HG03095 (cell line): ENCODE data around the gene APBA2.
"Not testable (repeated sequence)": the region's sequence is repeated elsewhere in the genome, so short reads cannot be mapped to it uniquely, and the experiment has no call there.

Source experiments
- ATAC-seq: cut with Tn5 transposase; IDR thresholded peaks from one replicate; pipeline ENCODE4 v1.9.1; 2021; ENCODE audit warnings: moderate library complexity; ENCODE audit not compliant: unreplicated experiment

Gene APBA2

GRCh38 chr15:28876845-28877185, 9.0 kb upstream of the APBA2 start:
- no peak for ATAC-seq

GRCh38 chr15:28878209-28878608, 7.6 kb upstream of the APBA2 start:
- ATAC-seq, result no peak

GRCh38 chr15:28879551-28879950, 6.2 kb upstream of the APBA2 start:
- no peak for ATAC-seq

GRCh38 chr15:28880680-28881079, 5.1 kb upstream of the APBA2 start:
- no peak for ATAC-seq

GRCh38 chr15:28881170-28881569, 4.6 kb upstream of the APBA2 start:
- ATAC-seq, result no peak

GRCh38 chr15:28881600-28881999, 4.2 kb upstream of the APBA2 start:
- no peak for ATAC-seq

GRCh38 chr15:28884151-28884940, 1.4 kb upstream of the APBA2 start:
- ATAC-seq, result no peak

GRCh38 chr15:28885128-28885629, 595 bp upstream of the APBA2 start:
- ATAC-seq, result no peak

- no peak for ATAC-seq
These were observed 911 bp downstream of the APBA2 start for GRCh38 chr15:28886431-28887338.

GRCh38 chr15:28887339-28888174, 1.8 kb downstream of the APBA2 start:
- ATAC-seq, result no peak

- ATAC-seq, result no peak
These were observed 2.6 kb downstream of the APBA2 start for GRCh38 chr15:28888302-28888894.

GRCh38 chr15:28888900-28889299, 3.1 kb downstream of the APBA2 start:
- no peak for ATAC-seq

GRCh38 chr15:28889346-28889745, 3.6 kb downstream of the APBA2 start:
- ATAC-seq, result no peak

- not testable (repeated sequence) for ATAC-seq
These were observed 4.1 kb downstream of the APBA2 start for GRCh38 chr15:28889871-28890270.

GRCh38 chr15:28890291-28890690, 4.5 kb downstream of the APBA2 start:
- ATAC-seq, result not testable (repeated sequence)

GRCh38 chr15:28890711-28891495, 5.1 kb downstream of the APBA2 start:
- ATAC-seq, result no peak

GRCh38 chr15:28891588-28891987, 5.8 kb downstream of the APBA2 start:
- ATAC-seq, result no peak

GRCh38 chr15:28892789-28893610, 7.2 kb downstream of the APBA2 start:
- no peak for ATAC-seq

- no peak for ATAC-seq
These were observed 8.9 kb downstream of the APBA2 start for GRCh38 chr15:28894631-28895030.
